ENCODE data around the gene ABTB2.

DNA sequence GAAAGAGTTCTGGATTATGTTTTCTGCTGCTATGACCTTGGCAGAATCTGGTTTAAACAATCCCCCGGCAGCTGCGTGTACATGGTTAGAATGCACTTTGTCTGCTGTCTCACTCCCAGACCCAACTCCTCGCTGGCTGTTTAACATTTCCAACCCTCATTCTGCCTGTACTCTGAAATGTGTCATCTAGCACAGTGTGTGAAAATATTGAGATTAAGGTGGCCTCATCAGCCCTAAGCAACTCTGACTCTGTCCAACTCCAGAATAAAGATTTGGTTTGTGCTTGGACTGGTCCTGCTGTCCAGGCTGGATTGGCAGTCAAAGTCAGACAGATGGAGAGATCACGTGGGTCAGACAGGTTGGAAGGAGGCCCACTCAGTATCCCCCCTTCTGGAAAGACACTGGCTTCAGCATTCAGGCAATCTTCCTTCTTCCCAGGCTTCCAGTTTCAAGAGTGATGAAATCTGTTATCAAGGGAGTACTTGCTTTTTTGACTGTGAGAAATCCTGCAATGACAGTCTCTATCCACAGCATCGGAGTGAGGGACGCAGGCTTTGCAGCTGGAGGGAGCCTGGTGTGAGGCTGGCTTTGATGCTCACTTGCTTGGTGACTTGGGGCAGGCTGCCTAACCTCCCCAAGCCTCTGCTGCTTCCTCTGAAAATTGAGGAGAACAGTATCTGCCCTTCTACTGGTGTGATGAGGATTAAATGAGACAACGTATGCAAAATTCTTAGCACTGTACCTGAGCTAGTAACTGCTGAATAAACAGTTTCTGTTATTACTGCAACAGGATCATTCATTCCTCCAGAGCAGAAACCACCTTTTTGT, 29.8 kb downstream of the ABTB2 start:
- TF ChIP-seq POLR2AphosphoS5 (IDR thresholded peaks at IDR 0.05) (no peak), POLR2A (IDR thresholded peaks at IDR 0.05) (no peak), EP300 (IDR thresholded peaks at IDR 0.05) (no peak)
- TF ChIP-seq, protein P1, sequence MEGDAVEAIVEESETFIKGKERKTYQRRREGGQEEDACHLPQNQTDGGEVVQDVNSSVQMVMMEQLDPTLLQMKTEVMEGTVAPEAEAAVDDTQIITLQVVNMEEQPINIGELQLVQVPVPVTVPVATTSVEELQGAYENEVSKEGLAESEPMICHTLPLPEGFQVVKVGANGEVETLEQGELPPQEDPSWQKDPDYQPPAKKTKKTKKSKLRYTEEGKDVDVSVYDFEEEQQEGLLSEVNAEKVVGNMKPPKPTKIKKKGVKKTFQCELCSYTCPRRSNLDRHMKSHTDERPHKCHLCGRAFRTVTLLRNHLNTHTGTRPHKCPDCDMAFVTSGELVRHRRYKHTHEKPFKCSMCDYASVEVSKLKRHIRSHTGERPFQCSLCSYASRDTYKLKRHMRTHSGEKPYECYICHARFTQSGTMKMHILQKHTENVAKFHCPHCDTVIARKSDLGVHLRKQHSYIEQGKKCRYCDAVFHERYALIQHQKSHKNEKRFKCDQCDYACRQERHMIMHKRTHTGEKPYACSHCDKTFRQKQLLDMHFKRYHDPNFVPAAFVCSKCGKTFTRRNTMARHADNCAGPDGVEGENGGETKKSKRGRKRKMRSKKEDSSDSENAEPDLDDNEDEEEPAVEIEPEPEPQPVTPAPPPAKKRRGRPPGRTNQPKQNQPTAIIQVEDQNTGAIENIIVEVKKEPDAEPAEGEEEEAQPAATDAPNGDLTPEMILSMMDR (IDR thresholded peaks at IDR 0.05): no peak
